ENCODE measurements around the gene SCUBE1.

Gene SCUBE1

DNA sequence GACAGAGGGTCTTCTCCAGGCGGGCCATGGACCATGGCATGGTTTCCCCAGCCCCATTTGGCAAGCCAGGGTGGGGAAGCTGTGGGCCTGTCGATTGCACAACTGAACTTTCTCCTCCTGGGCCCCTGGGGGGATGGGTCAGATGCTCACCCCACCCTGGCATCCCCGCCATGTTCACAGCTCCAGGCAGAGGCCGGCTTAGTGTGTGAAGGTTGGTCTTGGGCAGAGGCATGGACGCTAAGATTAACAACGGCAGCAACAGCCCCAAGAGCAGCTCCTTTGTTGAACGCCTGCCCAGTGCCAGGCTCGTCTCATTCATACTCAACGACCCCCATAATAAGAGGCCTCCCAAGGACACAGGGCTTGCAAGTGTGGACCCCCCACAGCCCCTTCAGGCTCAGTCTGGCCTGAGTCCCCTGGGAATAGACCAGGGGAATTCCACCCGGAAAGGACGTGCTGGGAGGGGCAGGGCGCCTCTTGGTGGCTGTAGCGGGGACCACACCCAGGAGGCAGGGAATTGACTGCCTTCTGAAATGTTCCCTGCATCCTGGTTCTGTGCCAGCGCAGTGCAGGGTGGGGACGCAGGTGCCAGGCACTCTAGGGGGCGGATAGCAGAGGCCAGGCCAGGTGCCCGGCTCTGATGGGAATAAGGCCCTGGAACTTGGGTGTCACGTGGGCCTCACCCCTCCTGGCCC lies 183.5 kb downstream of the SCUBE1 start:
- no peak overlapping the region for H3K27ac Mint-ChIP-seq
- no peaks in the 10 kb centered on the region for H3K9me3 Mint-ChIP-seq (ENCODE audit: low read depth)
- H3K4me3 Mint-ChIP-seq: no peak overlapping the region
- peaks cover 7% of the 10 kb centered on the region for H3K4me1 Mint-ChIP-seq (ENCODE audit: low read depth)
- no peaks in the 10 kb centered on the region for H3K27me3 Mint-ChIP-seq
- H3K36me3 Mint-ChIP-seq: no peaks in the 10 kb centered on the region

DNA sequence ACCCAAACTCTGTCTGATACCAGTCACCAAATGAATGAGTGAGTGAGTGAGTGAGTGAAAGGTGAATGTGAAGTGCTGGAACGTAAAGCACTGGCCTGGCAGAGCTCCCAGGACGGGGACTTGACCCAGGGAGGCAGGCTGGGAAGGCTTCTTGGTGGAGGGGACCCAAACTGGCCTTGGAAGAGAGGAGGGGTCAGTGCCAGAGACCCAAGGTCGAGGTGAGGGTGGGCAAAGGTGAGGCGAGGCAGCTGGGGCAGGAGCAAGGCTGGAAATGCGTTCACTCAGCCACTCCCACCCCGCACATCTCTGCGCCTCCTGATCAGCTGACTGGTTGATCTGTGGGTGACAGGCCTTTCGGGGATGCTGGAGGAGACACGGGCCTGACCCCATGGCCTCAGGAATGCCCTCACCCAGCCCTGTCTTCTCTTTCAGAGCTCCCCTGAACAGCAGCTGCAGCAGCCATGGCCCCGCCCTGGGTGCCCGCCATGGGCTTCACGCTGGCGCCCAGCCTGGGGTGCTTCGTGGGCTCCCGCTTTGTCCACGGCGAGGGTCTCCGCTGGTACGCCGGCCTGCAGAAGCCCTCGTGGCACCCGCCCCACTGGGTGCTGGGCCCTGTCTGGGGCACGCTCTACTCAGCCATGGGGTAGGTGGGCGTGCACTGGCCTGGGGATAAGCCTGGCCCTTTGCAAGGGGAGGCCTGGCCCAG lies 184.2 kb downstream of the SCUBE1 start:
- Mint-ChIP-seq H3K27me3 (no peaks in the 10 kb centered on the region), H3K36me3 (no peaks in the 10 kb centered on the region), H3K27ac (peak overlapping the region; percentile 37), H3K4me1 (ENCODE audit: low read depth) (peaks cover 7% of the 10 kb centered on the region), H3K9me3 (ENCODE audit: low read depth) (no peaks in the 10 kb centered on the region), H3K4me3 (no peak overlapping the region)

DNA sequence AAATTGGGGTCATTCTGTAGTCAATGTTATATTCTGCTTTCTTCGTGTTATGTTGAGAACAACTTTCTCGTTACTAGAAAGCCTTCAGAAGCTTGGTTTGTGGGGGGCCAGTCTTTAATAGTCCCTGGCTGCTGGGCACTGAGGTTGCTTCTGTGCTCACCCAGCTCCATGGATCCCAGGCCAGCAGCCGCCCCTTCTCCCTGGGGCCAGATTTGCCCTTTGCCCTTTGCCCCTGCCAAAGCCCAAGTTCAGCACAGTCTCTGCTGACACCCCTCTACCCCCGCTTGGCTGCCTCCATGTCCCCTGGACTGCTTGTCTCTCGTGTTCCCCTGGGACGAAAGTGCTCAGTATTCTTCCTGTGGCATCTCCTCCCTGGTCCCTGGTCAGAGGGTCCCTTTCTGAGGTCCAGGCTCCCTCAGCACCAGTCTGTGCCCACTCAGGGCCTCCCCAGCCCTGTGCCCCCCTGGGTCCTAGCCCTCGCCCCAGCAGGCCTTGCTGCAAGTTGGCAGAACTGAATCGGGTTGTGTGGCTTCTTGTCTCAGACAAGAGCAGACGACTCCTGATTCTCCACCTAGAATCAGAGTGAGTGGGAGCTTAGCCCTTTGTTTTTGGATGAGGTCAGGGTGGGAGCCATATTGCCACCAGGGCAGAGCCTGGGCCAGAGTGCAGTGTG lies 185.2 kb downstream of the SCUBE1 start:
- peak overlapping the region; percentile 22 for H3K27ac Mint-ChIP-seq
- H3K4me3 Mint-ChIP-seq: no peak overlapping the region
- H3K36me3 Mint-ChIP-seq: no peaks in the 10 kb centered on the region
- no peaks in the 10 kb centered on the region for H3K27me3 Mint-ChIP-seq
- no peaks in the 10 kb centered on the region for H3K9me3 Mint-ChIP-seq (ENCODE audit: low read depth)
- H3K4me1 Mint-ChIP-seq (ENCODE audit: low read depth): peaks cover 8% of the 10 kb centered on the region

DNA sequence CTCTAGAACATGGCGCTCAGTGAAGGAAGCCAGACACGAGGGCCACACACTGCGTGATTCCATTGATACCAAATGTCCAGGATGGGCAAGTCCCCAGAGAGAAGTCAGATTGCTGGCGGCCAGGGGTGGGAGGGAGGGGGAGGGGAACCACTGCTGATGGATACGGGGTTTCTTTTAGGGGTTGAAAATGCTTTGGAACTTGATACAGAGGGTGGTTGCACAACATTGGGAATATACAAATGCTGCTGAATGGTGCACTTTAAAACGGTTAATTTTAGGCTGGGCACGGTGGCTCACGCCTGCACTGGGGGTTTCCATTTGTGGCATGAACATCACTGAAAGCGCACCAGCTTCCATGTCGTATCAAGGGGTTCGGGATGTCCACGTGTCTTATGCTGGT lies 186.8 kb downstream of the SCUBE1 start:
- Mint-ChIP-seq H3K9me3 (ENCODE audit: low read depth) (no peaks in the 10 kb centered on the region), H3K4me3 (no peak overlapping the region), H3K36me3 (no peaks in the 10 kb centered on the region), H3K4me1 (ENCODE audit: low read depth) (peaks cover 11% of the 10 kb centered on the region), H3K27me3 (no peaks in the 10 kb centered on the region), H3K27ac (no peak overlapping the region)

DNA sequence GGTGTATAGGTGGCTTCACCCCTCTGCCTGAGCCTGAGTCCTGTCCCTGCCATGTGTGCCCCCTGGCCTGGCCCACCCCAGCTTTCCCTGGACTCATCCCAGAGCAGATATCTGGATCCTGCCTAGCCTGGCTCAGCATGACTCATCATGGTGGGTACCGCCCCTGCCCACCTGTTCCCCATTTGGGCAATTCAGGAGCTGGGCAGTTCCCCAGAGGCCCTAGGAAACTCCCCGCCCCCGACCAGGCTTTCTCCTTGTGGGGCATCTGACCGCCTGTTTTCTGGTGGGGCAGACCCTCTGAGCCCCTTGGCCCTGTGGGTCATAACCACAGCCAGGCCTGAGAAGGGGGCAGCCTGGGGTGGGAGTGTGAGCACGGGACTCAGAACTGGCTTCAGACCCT lies 187.4 kb downstream of the SCUBE1 start:
- Mint-ChIP-seq H3K4me3 (no peak overlapping the region), H3K4me1 (ENCODE audit: low read depth) (peaks cover 14% of the 10 kb centered on the region), H3K27me3 (no peaks in the 10 kb centered on the region), H3K27ac (no peak overlapping the region), H3K9me3 (ENCODE audit: low read depth) (no peaks in the 10 kb centered on the region), H3K36me3 (no peaks in the 10 kb centered on the region)

DNA sequence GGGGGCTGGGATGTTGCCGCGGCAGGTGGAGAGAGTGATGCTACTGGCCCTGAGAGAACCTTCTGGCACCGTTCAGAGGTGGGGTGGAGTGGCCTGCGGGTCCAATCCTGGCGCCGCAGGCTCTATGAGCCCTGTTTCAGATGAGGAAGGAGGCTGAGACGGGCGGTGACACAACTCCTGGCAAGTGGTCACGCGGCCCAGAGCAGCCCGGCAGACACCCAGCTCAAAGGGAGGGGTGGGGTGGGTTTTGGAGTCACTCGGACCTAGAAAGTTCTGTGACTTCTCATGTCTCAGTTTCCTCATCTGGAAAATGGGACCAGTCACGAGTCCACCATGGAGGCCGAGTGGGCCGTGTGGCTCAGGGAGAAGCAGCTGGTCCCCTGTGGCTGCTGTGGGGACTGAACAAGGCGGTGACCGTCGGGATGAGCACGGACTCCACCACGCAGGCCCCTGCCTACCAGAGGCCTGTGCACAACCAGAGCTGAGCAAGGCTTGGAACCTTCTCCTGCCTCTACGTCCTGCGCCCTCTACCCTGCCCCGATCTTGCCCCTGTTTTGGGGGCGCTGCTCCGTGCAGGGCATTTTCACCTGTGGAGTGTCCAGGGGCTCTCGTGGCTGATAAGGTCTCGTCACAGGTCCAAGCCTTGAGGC lies 188.2 kb downstream of the SCUBE1 start:
- no peaks in the 10 kb centered on the region for H3K27me3 Mint-ChIP-seq
- no peaks in the 10 kb centered on the region for H3K36me3 Mint-ChIP-seq
- peaks cover 17% of the 10 kb centered on the region for H3K4me1 Mint-ChIP-seq (ENCODE audit: low read depth)
- no peaks in the 10 kb centered on the region for H3K9me3 Mint-ChIP-seq (ENCODE audit: low read depth)
- H3K27ac Mint-ChIP-seq: no peak overlapping the region
- no peak overlapping the region for H3K4me3 Mint-ChIP-seq

DNA sequence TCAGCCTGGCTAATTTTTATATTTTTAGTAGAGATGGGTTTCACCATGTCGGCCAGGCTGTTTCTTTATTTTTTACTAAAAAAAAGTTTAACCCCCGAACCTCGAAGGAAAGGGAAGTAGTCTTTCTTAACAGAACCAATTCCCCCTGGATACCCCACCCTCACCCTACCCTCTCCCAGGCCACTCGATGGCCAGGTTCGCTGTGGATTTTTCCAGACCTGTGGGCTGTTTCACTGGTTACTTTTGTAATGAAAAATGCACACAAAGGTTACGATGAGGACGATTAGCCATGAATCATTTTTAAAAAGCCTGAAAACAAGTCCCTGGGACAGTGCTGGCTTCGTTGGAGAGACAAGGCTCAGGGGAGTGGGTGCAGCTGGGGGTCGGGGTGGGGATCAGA lies 189.3 kb downstream of the SCUBE1 start:
- peaks cover 17% of the 10 kb centered on the region for H3K4me1 Mint-ChIP-seq (ENCODE audit: low read depth)
- H3K9me3 Mint-ChIP-seq (ENCODE audit: low read depth): no peaks in the 10 kb centered on the region
- H3K36me3 Mint-ChIP-seq: no peaks in the 10 kb centered on the region
- no peaks in the 10 kb centered on the region for H3K27me3 Mint-ChIP-seq
- no peak overlapping the region for H3K27ac Mint-ChIP-seq
- no peak overlapping the region for H3K4me3 Mint-ChIP-seq

DNA sequence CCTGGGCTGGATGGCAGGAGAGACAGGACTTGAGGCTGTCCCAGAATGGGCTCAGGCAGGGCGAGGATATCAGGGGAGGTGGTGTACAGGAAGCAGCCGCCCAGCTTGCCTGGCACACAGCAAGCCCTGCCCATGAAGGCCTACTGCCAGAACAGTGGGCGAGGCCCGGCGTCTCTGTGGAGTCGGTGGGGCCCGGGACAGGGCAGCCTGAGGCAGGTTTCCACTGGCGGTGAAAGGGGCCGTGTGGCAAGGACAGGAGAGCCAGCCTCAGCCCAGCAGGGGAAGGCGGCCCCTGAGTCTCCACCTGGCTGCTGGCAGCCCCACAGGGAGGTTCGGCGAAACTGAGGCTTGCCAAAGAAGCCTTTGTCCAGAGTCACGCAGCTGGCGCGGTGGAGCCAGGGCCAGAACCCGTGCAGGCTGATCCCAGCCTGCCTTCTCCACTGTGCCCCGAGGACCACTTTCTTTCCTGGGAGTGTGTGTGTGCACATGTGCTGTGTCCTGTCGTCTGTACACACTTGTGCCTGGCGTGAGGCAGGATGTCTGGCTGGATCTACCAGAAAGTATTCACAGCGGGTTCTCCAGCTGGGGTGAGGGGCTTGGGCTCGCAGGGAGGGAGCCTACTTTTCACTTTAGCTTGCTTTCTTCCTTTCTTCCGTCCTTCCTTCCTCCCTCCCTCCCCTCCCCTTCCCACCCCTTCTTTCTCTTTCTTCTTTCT lies 190.7 kb downstream of the SCUBE1 start:
- Mint-ChIP-seq H3K27ac (peak overlapping the region; percentile 83), H3K4me3 (peak overlapping the region; percentile 87), H3K9me3 (ENCODE audit: low read depth) (no peaks in the 10 kb centered on the region), H3K4me1 (ENCODE audit: low read depth) (peaks cover 17% of the 10 kb centered on the region), H3K27me3 (no peaks in the 10 kb centered on the region), H3K36me3 (no peaks in the 10 kb centered on the region)

DNA sequence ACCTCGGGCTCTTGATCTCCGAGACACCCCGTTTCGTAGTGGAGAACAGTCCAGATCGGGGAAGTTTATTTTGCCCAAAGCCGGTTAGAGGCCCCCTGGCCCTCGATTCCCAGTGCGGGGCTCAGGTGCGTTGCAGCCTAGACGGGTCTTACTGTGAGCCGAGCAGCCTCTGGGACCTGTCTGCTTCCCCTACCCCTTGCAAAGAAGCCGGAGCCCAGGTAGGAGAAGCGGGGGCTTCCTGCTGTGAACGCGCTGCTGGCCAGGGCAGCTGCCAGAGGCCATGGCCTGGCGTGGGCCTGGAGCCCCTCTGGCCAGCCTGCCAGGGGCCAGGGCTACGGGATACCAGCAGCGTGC lies 191.2 kb downstream of the SCUBE1 start:
- Mint-ChIP-seq H3K36me3 (no peaks in the 10 kb centered on the region), H3K9me3 (ENCODE audit: low read depth) (no peaks in the 10 kb centered on the region), H3K4me1 (ENCODE audit: low read depth) (peaks cover 20% of the 10 kb centered on the region), H3K27me3 (no peaks in the 10 kb centered on the region), H3K27ac (peak overlapping the region; percentile 83), H3K4me3 (peak overlapping the region; percentile 87)

DNA sequence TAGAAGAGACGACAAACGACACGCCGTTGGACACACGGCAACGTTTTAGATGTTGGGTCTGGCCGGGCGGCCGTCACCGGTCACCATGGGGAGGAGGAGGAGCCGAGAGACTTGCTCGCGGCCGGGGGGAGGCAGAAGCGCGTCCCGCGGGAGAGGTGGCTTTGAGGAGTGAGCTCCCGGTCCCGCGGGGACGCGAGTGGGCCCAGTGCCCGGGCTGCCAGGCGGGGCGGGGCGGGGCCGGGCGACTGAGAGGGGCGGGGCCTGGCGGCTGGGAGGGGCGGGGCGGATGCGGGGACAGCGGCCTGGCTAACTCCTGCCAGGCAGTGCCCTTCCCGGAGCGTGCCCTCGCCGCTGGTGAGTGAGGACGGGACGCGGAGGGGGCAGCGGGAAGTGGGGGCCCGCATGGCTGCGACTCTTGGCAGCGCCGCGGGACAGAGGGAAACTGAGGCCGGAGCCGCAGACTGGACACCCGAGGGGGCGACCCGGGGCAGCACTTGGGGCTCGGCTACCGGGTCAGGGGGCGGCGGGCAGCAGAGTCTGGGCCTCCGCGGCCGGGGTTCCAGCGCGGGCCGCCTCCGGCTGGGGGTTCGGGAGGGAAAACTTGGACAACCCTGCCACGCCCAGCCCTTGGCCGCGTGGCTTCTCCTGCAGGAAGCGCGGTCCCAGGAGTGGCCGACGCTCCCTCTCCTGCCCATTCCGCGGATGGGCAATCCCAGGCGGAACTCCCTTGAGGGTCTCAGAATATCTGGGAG lies 191.7 kb downstream of the SCUBE1 start, which contains the start of gene TSPO:
Gene TSPO (plus strand): TSS at position 309 of the 752 bp plus-strand sequence. CDS start 7,680 bp downstream, outside the sequence.
- H3K27me3 Mint-ChIP-seq: no peaks in the 10 kb centered on the region
- H3K36me3 Mint-ChIP-seq: no peaks in the 10 kb centered on the region
- H3K4me1 Mint-ChIP-seq (ENCODE audit: low read depth): peaks cover 20% of the 10 kb centered on the region
- peak within 1 kb of the TSS; percentile 93 for H3K4me3 Mint-ChIP-seq
- peak within 1 kb of the TSS; percentile 88 for H3K27ac Mint-ChIP-seq
- no peaks in the 10 kb centered on the region for H3K9me3 Mint-ChIP-seq (ENCODE audit: low read depth)

DNA sequence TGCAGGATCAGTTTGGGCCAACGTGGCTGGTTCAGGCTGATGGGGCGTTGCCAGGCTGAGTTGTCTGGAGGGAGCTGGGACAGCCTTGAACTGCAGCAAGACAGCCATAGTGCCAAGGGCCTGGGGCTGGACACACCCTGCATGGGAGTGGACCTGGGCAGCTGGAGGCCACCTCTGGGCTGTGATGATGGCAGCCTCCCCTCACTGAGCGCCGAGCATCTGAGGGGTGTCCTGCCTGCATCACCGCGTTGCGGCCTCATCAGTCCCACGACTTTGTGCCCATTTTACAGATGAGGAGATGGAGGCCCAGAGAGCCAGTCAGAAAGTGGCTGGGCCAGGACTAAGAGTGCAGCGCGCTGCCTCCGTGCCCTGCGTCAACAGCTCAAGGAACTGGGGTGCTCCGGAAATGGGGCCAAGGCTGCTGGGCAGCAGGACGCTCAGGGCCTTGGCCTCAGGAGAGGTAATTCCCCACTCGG lies 192.4 kb downstream of the SCUBE1 start:
- Mint-ChIP-seq H3K27me3 (no peaks in the 10 kb centered on the region), H3K27ac (peak overlapping the region; percentile 88), H3K4me1 (ENCODE audit: low read depth) (peaks cover 20% of the 10 kb centered on the region), H3K9me3 (ENCODE audit: low read depth) (no peaks in the 10 kb centered on the region), H3K4me3 (peak overlapping the region; percentile 93), H3K36me3 (no peaks in the 10 kb centered on the region)

DNA sequence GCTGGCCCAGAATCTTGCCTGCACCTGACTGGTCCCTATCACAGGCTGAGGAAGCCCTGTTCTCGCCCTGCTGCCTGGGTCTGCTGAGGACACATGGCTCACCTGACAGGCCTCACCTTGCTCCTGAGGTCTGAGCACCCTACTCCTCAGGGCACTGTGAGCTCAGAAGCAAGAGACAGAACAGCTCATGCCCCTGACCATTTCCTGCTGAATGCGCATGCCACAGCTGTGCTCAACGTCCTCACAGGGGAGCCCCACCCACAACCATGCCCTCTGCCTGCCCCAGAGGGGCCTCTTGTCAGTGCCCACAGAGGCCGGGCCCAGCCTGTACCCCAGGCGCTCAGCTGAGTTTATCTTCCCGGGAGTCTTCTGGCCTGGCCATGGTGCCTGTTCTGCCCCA lies 194.6 kb downstream of the SCUBE1 start:
- Mint-ChIP-seq H3K4me1 (ENCODE audit: low read depth) (peaks cover 19% of the 10 kb centered on the region), H3K27ac (no peak overlapping the region), H3K36me3 (no peaks in the 10 kb centered on the region), H3K4me3 (no peak overlapping the region), H3K27me3 (no peaks in the 10 kb centered on the region), H3K9me3 (ENCODE audit: low read depth) (no peaks in the 10 kb centered on the region)

DNA sequence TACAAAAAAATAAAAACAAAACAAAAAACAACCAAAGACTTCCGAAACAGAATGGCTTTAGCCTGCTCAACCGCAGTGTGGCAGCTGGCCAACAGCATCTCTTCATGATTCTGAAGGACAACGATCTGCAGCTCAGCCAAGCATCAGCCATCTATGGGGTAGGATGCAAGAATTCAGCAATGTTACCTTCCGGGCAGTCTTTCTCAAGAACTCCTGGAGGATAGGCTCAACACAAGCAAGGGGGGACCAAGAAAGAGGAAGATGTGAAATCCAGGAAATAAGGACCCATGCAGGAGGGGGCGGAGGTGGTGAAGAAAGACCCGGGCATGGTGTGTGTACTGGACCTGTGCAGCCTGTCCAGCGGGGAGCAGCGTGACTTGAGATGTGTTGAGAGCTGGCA lies 195.4 kb downstream of the SCUBE1 start:
- H3K4me3 Mint-ChIP-seq: no peak overlapping the region
- no peaks in the 10 kb centered on the region for H3K9me3 Mint-ChIP-seq (ENCODE audit: low read depth)
- H3K36me3 Mint-ChIP-seq: no peaks in the 10 kb centered on the region
- no peaks in the 10 kb centered on the region for H3K27me3 Mint-ChIP-seq
- peaks cover 20% of the 10 kb centered on the region for H3K4me1 Mint-ChIP-seq (ENCODE audit: low read depth)
- no peak overlapping the region for H3K27ac Mint-ChIP-seq

All from activated naive CD8-positive, alpha-beta T cell (primary cell).